Measurements from ENCODE around the gene LRRC59. TPM values are rescaled to one million over a fixed set of nuclear protein-coding genes. Genes with fewer than 3 reads are reported as not detected.

The LRRC59 gene
- total RNA-seq, 1 donor from 2014 or later, result 68.0 TPM

DNA sequence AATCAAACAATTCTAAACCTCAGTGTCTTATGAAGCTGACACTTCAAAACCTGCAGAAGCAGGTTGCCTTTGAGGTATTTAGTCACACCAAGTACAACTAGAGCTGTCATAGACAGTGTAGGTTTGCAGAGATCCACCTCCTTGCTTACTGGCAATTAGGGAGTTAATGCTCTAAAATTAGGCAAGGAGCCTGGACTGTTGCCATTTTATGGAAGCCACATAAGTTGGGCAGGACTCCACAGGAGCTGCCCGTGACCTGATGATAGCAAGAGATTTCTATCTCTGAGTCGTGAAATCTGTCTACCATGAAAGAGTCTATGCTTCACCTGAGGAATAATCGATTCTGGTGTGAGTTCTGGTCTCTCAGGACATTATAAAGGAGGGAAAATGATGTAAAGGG is 15.4 kb downstream of the LRRC59 start:
- H3K36me3 ChIP-seq, result peaks cover 64% of the 10 kb centered on the region
- DNase-seq (no peak), ATAC-seq (no peak)
- H3K4me3 ChIP-seq, result no peak overlapping the region
- no peaks in the 10 kb centered on the region for H3K27me3 ChIP-seq
- H3K4me1 ChIP-seq, result no peaks in the 10 kb centered on the region
- H3K9me3 ChIP-seq, result no peaks in the 10 kb centered on the region
- TF ChIP-seq, protein P1, sequence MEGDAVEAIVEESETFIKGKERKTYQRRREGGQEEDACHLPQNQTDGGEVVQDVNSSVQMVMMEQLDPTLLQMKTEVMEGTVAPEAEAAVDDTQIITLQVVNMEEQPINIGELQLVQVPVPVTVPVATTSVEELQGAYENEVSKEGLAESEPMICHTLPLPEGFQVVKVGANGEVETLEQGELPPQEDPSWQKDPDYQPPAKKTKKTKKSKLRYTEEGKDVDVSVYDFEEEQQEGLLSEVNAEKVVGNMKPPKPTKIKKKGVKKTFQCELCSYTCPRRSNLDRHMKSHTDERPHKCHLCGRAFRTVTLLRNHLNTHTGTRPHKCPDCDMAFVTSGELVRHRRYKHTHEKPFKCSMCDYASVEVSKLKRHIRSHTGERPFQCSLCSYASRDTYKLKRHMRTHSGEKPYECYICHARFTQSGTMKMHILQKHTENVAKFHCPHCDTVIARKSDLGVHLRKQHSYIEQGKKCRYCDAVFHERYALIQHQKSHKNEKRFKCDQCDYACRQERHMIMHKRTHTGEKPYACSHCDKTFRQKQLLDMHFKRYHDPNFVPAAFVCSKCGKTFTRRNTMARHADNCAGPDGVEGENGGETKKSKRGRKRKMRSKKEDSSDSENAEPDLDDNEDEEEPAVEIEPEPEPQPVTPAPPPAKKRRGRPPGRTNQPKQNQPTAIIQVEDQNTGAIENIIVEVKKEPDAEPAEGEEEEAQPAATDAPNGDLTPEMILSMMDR (IDR thresholded peaks at IDR 0.05), result no peak
- no peak overlapping the region for H3K27ac ChIP-seq
- intact Hi-C loops (cut with DNase I), result no loop called here

DNA sequence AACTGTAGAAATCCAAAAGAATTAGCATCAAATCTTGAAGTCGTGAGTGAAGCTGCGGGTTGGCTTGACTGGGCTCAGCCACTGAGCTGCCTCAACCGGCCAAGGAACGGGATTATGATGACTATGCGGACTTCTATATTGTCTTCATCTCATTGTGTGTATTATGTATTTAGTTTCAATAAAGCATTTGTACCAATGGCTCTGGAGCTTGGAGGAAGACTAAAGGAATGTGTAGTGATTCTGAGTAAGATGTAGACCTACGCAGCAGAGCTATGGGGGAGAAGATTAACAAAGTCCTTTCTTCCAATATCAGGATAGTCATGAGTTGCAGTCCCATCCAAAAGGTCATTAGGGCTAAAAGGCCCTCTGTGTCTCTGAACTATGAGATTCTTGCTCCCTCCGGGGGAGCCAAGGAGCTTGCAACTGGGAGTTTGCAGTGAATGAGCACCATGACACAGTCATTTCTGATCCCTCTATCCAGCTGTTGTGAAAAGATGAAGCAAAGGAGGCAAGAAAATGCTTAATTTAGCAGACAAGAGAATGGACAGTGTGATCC is 16.0 kb downstream of the LRRC59 start:
- TF ChIP-seq, protein P1 (IDR thresholded peaks at IDR 0.05), result no peak
- H3K4me3 ChIP-seq, result no peak overlapping the region
- H3K4me1 ChIP-seq, result no peaks in the 10 kb centered on the region
- H3K9me3 ChIP-seq, result no peaks in the 10 kb centered on the region
- ATAC-seq (no peak), DNase-seq (no peak)
- intact Hi-C loops (cut with DNase I), result no loop called here
- no peak overlapping the region for H3K27ac ChIP-seq
- no peaks in the 10 kb centered on the region for H3K27me3 ChIP-seq
- peaks cover 58% of the 10 kb centered on the region for H3K36me3 ChIP-seq

DNA sequence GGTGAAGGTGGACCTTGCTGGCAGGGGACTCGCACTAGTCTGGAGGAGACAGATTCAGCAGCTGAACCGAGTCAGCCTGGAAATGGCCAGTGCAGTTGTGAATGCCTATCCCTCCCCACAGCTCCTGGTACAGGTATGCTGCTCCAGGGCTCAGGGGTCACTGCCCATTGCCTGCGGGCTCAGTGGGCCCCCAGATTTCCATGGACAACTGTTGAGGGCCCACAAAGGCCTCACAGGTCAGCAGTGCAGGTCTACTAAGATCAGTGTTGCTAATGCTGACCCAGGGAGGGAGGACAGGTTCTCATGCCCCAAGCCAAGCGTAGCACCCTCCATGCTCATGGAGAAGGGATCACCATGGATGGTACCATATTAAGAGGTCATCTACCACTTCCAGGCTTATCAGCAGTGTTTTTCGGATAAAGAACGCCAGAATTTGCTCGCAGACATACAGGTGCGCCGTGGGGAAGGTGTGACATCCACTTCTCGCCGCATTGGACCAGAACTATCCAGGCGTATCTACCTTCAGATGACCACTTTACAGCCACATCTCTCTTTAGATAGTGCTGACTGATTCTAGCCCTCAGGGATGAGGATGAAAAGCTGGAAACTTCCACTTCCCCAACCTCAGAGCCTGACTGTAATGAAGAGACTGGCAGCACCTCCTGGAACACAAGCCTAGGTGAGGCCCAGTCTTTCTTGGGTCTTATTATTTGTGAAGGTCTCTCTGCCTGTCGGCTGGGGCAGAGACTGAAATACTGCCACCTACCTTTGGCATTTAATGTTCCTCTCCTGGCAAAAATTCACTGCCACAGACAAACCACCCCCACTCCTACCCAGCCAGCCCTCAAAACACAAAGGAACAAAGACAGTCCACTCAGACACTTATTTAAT is 16.7 kb downstream of the LRRC59 start:
- TF ChIP-seq, protein P1 (IDR thresholded peaks at IDR 0.05), result no peak
- intact Hi-C loops (cut with DNase I), result no loop called here
- no peaks in the 10 kb centered on the region for H3K27me3 ChIP-seq
- no peaks in the 10 kb centered on the region for H3K4me1 ChIP-seq
- DNase-seq (no peak), ATAC-seq (no peak)
- H3K9me3 ChIP-seq, result no peaks in the 10 kb centered on the region
- H3K27ac ChIP-seq, result no peak overlapping the region
- peaks cover 50% of the 10 kb centered on the region for H3K36me3 ChIP-seq
- H3K4me3 ChIP-seq, result no peak overlapping the region

DNA sequence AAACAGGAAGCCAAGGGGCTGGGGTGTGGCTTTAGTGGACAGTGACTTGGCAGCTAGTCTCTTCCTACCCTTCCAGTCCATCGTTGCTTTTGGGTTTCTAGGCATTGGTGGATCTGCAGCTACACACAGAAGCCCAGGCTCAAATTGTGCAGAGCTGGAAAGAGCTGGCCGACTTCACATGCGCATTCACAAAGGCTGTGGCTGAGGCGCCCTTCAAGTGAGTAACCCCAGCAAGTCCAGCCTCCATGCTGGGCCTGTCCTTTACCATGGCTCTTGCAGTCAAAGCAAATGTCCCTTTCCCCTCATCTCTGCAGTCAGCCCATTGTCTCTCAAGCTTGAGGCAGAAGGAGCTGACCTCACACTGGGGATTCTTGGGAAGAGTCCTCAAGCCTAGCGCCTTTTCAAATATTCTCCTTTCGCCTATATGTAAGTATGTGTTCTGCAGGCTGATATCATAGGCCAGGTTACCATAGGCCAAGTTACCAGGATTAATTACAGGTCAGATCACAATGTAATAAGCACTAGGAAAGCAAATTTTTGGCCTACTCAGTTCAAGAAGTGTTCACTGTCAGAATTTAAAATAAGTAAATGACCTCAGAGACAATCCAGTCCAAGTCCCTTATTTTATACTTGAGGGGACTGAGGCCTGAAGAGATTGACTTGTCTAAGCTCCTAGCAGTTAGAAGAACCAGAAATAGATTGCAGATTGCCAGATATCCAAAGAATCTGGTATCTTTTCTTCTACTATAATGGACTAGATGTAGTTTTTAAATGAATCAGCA is 17.8 kb downstream of the LRRC59 start:
- Histone ChIP-seq H3K4me1 (no peaks in the 10 kb centered on the region), H3K9me3 (no peaks in the 10 kb centered on the region), H3K27ac (no peak overlapping the region), H3K4me3 (no peak overlapping the region), H3K27me3 (no peaks in the 10 kb centered on the region), H3K36me3 (peaks cover 40% of the 10 kb centered on the region)
- DNase-seq (no peak), ATAC-seq (no peak)
- intact Hi-C loops (cut with DNase I), result no loop called here
- TF ChIP-seq, protein P1 (IDR thresholded peaks at IDR 0.05), result no peak

DNA sequence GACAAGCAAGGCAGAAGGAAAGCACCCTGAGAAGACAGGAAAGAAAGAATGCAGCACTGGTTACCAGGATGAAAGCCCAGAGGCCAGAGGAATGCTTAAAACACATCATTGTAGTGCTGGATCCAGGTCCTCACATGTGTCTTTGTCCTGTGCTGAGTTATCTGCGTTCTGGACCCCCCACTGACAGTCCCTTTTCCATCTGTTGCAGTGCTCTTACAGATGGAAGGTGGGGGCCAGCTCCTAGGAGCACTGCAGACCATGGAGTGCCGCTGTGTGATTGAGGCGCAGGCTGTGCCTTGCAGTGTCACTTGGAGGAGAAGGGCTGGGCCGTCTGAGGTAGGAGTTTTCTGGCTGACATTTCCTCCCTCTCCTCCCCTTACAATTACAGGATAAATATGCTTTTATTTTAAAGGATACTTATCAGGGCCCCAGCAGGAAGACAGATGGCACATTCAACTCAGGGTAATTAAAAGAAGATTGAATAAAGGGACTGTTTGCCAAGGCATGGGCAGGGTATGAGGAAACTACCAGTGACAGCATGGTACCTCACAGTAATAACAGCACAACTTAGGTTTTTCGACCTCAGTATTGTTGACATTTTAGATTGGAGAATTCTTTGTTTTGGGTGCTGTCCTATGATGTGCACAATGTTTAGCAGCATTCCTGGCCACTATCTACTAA is 21.3 kb downstream of the LRRC59 start:
- intact Hi-C loops (cut with DNase I), result no loop called here
- peaks cover 4% of the 10 kb centered on the region for H3K36me3 ChIP-seq
- TF ChIP-seq, protein P1 (IDR thresholded peaks at IDR 0.05), result no peak
- no peak overlapping the region for H3K27ac ChIP-seq
- peaks cover 9% of the 10 kb centered on the region for H3K4me1 ChIP-seq
- H3K27me3 ChIP-seq, result no peaks in the 10 kb centered on the region
- ATAC-seq, result no peak
- H3K4me3 ChIP-seq, result no peak overlapping the region
- no peak for DNase-seq
- no peaks in the 10 kb centered on the region for H3K9me3 ChIP-seq
